Body of pancreas (tissue), 4 donors: ENCODE data around the gene SEPTIN12. TPM values are rescaled to one million over a fixed set of nuclear protein-coding genes. Genes with fewer than 3 reads are reported as not detected.

Source experiments
- ATAC-seq: fragments of 150-250 bp; one replicate; pipeline ENCODE4 v1.9.1; 2016
- DNase-seq, 4 donors: peaks; one replicate each; pipeline ENCODE4 v3.0.0-alpha.2; 2019
- H3K27ac ChIP-seq, 4 donors: fragments of 200-600 bp; sonication (generic); 1 replicate in 3 of 4; 2 replicates in 1 of 4; pipeline versions ENCODE4 v1.5.1 to v1.6.1; 2016 to 2019; ENCODE audit warnings: mild to moderate bottlenecking in 1 of 4, mixed read lengths in 1 of 4, moderate library complexity in 1 of 4
- H3K27me3 ChIP-seq, 2 donors: fragments of 200-600 bp; sonication (generic); one replicate each; pipeline ENCODE4 v1.6.0; 2016; ENCODE audit warnings: mild to moderate bottlenecking in 1 of 2
- H3K36me3 ChIP-seq, 2 donors: fragments of 200-600 bp; sonication (generic); replicated peaks in 1 of 2; 2 replicates each; pipeline ENCODE4 v1.5.1; 2016; ENCODE audit warnings: low read depth in 2 of 2; ENCODE audit not compliant: insufficient read depth in 1 of 2
- H3K4me1 ChIP-seq: fragments of 200-600 bp; sonication (generic); one replicate; pipeline ENCODE4 v1.6.0; 2016
- H3K4me3 ChIP-seq, 2 donors: fragments of 200-600 bp; sonication (generic); 1 replicate in 1 of 2; 2 replicates in 1 of 2; pipeline ENCODE4 v1.5.1; 2016 to 2019
- H3K9me3 ChIP-seq, 3 donors: fragments of 200-600 bp; sonication (generic); 1 replicate in 2 of 3; 2 replicates in 1 of 3; pipeline ENCODE4 v1.5.1; 2016
- CTCF ChIP-seq, 7 experiments: fragments of 450-650 bp in 4 of 7; fragments of 200-600 bp in 3 of 7; sonication (generic) in 3 of 7; IDR thresholded peaks; one replicate each; pipeline ENCODE4 v1.5.1; 2016 to 2019; ENCODE audit warnings: antibody characterized with exemption in 7 of 7
- POLR2A ChIP-seq, 3 donors: fragments of 450-650 bp; IDR thresholded peaks; one replicate each; pipeline ENCODE4 v1.6.1; 2016; ENCODE audit warnings: antibody characterized with exemption in 3 of 3, mild to moderate bottlenecking in 2 of 3
- WGBS, 2 donors: methylation state at CpG; one replicate each; pipeline ENCODE4 v1.1.5; 2017; 5-methylcytosine and 5-hydroxymethylcytosine counted together
- intact Hi-C: fragments of 100-400 bp; cut with DNase I; formaldehyde crosslinking; loops from one replicate; pipeline ENCODE4 v1.15.1; 2023
- total RNA-seq, 2 donors: library from RNA; depleted of rRNA; stranded (reverse); fragments of >200 nt; gene quantifications; one replicate each; pipeline ENCODE4 v1.1.0, GENCODE V29; 2016

Gene SEPTIN12
- total RNA-seq, 2 donors from 2014 or later, result not detected

DNA sequence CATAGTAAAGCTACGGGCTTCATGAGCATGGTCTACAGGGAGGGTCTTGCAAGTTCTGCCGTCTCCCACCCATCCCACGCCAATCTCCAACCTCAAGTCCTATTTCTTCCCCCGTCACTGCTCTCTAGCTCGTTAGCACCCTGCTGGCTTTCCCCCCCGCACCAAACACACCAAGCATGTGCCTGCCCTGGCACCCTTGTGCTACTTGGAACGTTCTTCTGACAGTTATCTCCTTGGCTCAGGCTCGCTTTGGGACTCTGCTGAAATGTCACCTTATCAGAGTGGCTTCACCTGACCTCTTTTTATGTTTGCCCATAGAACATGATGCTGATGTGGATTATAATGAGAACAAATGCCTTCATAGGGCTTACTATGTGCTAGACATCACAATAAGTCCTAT, 37.1 kb upstream of the SEPTIN12 start:
- Histone ChIP-seq H3K9me3 (no peaks in the 10 kb centered on the region), H3K36me3 (peaks cover 0 to 42% of the 10 kb centered on the region in 2 donors), H3K27ac (no peak overlapping the region), H3K4me1 (no peaks in the 10 kb centered on the region), H3K27me3 (no peaks in the 10 kb centered on the region), H3K4me3 (no peak overlapping the region)
- no peak for ATAC-seq
- no peak for DNase-seq
- WGBS, 2 donors, result 78 to 83% methylated on average over 8 of the region's 8 CpGs
- intact Hi-C loops, result no loop called here
- TF ChIP-seq CTCF (IDR thresholded peaks at IDR 0.05) (no peak), POLR2A (IDR thresholded peaks at IDR 0.05) (no peak)

DNA sequence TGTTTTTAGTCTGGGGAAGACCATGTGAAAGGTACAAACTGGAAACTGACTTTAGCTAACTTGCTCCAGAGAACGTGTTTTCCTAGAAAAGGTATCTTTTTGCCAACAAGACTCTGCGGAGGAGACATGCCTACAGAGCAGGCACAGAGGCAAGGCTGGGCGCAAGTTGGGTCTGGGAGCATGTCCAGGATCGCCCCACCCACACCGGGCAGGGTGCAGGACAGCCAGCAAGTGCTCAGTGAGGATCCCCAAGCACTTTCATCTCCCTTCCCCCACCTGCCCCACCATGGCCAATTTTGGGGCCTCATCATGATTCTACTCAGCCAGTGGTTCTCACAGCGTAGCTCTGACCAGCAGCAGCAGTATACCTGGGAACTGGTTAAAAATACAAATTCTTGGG, 32.5 kb upstream of the SEPTIN12 start:
- Histone ChIP-seq H3K9me3 (no peaks in the 10 kb centered on the region), H3K27me3 (no peaks in the 10 kb centered on the region), H3K36me3 (peaks cover 0 to 39% of the 10 kb centered on the region in 2 donors), H3K4me3 (no peak overlapping the region), H3K27ac (no peak overlapping the region), H3K4me1 (no peaks in the 10 kb centered on the region)
- intact Hi-C loops, result no loop called here
- ATAC-seq (no peak), DNase-seq (no peak)
- WGBS, 2 donors, result 85 to 94% methylated on average over 5 to 6 of the region's 6 CpGs
- no peak for TF ChIP-seq CTCF (IDR thresholded peaks at IDR 0.05)
- no peak for TF ChIP-seq POLR2A (IDR thresholded peaks at IDR 0.05)

- no peak for ATAC-seq
- no peak for TF ChIP-seq CTCF (IDR thresholded peaks at IDR 0.05)
- TF ChIP-seq POLR2A (IDR thresholded peaks at IDR 0.05), result no peak
- intact Hi-C loops, result no loop called here
These were observed 26.5 kb upstream of the SEPTIN12 start for GRCh38 chr16:4814542-4815173.

GRCh38 chr16:4814046-4814445, 25.9 kb upstream of the SEPTIN12 start:
- no peaks in the 10 kb centered on the region for H3K4me1 ChIP-seq
- H3K27ac ChIP-seq, result no peak overlapping the region
- no peak for TF ChIP-seq POLR2A (IDR thresholded peaks at IDR 0.05)
- no peak for TF ChIP-seq CTCF (IDR thresholded peaks at IDR 0.05)
- no peaks in the 10 kb centered on the region for H3K9me3 ChIP-seq
- peaks cover 11 to 25% of the 10 kb centered on the region in 2 donors for H3K36me3 ChIP-seq
- no peak overlapping the region for H3K4me3 ChIP-seq
- ATAC-seq (no peak), DNase-seq (no peak)
- intact Hi-C loops, result no loop called here
- H3K27me3 ChIP-seq, result no peaks in the 10 kb centered on the region

More at GRCh38 chr16:4814542-4815173, 26.5 kb upstream of the SEPTIN12 start:
- no peaks in the 10 kb centered on the region for H3K4me1 ChIP-seq
- H3K36me3 ChIP-seq, result peaks cover 11 to 25% of the 10 kb centered on the region in 2 donors
- no peaks in the 10 kb centered on the region for H3K9me3 ChIP-seq
- no peak overlapping the region for H3K27ac ChIP-seq
- DNase-seq, result no peak
- H3K27me3 ChIP-seq, result no peaks in the 10 kb centered on the region
- H3K4me3 ChIP-seq, result no peak overlapping the region
- 79 to 87% methylated on average over 14 to 16 of the region's 16 CpGs for WGBS, 2 donors
